ENCODE data around the gene HSBP1.

The HSBP1 gene

DNA sequence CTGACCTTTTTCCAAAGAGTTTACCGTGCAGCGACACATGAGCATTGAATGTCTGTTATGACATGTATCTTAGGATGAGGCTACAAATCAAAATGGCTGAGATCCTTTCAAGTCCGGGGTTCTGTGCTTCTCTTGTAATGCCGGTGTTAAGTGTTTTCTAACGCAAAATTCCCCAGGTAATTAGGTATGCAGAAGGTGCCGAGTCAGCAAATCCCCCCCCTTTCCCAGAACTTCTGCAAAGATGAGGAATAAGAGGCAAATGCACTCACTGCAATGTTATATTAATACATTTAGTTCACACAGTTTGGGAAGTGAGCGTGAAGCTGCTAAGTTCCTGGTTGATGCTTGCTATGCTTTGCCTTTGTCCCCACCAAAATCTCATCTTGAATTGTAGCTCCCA, 54.9 kb downstream of the HSBP1 start:
- Histone ChIP-seq H3K9me2 (ENCODE audit: low read depth, low read length) (no peaks in the 10 kb centered on the region), H3F3A (ENCODE audit: insufficient read depth, low read length) (no peaks in the 10 kb centered on the region), H2AFZ (ENCODE audit: low read length) (no peak overlapping the region), H3K4me3 (ENCODE audit: low read depth, low read length, poor library complexity, severe bottlenecking) (no peak overlapping the region), H3K79me2 (ENCODE audit: insufficient read depth, low read length) (no peaks in the 10 kb centered on the region), H3K9ac (ENCODE audit: low read length) (no peak overlapping the region), H4K20me1 (ENCODE audit: insufficient read depth, low read length) (no peaks in the 10 kb centered on the region), H3K27ac (ENCODE audit: low read depth, low read length, poor library complexity, severe bottlenecking) (no peak overlapping the region), H3K9me3 (ENCODE audit: low read length) (0 out of 2 replicates have a peak, but pooled peaks cover 3% of the 10 kb centered on the region), H3K4me1 (ENCODE audit: insufficient read depth, low read length, severe bottlenecking) (no peaks in the 10 kb centered on the region), H3K36me3 (ENCODE audit: insufficient read depth, low read length) (no peaks in the 10 kb centered on the region), H3K4me2 (ENCODE audit: low read length) (no peak overlapping the region), H3K27me3 (ENCODE audit: insufficient read depth, low read length) (peaks cover 4% of the 10 kb centered on the region)
- no peak for TF ChIP-seq EZH2 (IDR thresholded peaks at IDR 0.05; ENCODE audit: borderline replicate concordance, low read length)
- TF ChIP-seq, protein P1, sequence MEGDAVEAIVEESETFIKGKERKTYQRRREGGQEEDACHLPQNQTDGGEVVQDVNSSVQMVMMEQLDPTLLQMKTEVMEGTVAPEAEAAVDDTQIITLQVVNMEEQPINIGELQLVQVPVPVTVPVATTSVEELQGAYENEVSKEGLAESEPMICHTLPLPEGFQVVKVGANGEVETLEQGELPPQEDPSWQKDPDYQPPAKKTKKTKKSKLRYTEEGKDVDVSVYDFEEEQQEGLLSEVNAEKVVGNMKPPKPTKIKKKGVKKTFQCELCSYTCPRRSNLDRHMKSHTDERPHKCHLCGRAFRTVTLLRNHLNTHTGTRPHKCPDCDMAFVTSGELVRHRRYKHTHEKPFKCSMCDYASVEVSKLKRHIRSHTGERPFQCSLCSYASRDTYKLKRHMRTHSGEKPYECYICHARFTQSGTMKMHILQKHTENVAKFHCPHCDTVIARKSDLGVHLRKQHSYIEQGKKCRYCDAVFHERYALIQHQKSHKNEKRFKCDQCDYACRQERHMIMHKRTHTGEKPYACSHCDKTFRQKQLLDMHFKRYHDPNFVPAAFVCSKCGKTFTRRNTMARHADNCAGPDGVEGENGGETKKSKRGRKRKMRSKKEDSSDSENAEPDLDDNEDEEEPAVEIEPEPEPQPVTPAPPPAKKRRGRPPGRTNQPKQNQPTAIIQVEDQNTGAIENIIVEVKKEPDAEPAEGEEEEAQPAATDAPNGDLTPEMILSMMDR (IDR thresholded peaks at IDR 0.05; ENCODE audit: low read length): no peak

DNA sequence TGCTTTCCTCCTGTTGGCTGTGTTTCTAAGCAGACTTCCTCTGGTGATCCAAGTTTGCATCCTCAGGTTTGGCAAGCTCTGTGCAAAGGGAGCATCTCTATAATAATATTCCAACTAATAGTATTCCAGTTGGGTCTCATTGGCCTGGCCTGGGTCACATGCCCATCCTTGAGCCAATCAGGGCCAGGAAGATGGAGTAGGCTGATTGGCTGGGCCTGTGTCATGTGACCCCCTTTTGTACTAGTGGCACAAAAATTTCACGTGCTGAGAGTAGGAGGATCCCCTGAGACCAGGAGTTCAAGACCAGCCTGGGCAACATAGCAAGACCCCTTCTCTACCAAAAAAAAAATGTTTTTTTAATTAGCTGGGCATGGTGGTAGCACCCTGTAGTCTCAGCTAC, 55.9 kb downstream of the HSBP1 start:
- 0 out of 2 replicates have a peak, but pooled peaks cover 3% of the 10 kb centered on the region for H3K9me3 ChIP-seq (ENCODE audit: low read length)
- H3K4me3 ChIP-seq (ENCODE audit: low read depth, low read length, poor library complexity, severe bottlenecking): no peak overlapping the region
- peaks cover 4% of the 10 kb centered on the region for H3K27me3 ChIP-seq (ENCODE audit: insufficient read depth, low read length)
- no peak overlapping the region for H3K4me2 ChIP-seq (ENCODE audit: low read length)
- no peaks in the 10 kb centered on the region for H3K79me2 ChIP-seq (ENCODE audit: insufficient read depth, low read length)
- no peak for TF ChIP-seq EZH2 (IDR thresholded peaks at IDR 0.05; ENCODE audit: borderline replicate concordance, low read length)
- TF ChIP-seq, protein P1 (IDR thresholded peaks at IDR 0.05; ENCODE audit: low read length): no peak
- H4K20me1 ChIP-seq (ENCODE audit: insufficient read depth, low read length): no peaks in the 10 kb centered on the region
- H3K36me3 ChIP-seq (ENCODE audit: insufficient read depth, low read length): no peaks in the 10 kb centered on the region
- no peaks in the 10 kb centered on the region for H3K4me1 ChIP-seq (ENCODE audit: insufficient read depth, low read length, severe bottlenecking)
- H2AFZ ChIP-seq (ENCODE audit: low read length): no peak overlapping the region
- H3K27ac ChIP-seq (ENCODE audit: low read depth, low read length, poor library complexity, severe bottlenecking): no peak overlapping the region
- no peak overlapping the region for H3K9ac ChIP-seq (ENCODE audit: low read length)
- H3F3A ChIP-seq (ENCODE audit: insufficient read depth, low read length): no peaks in the 10 kb centered on the region
- H3K9me2 ChIP-seq (ENCODE audit: low read depth, low read length): no peaks in the 10 kb centered on the region

Measured in OCI-LY1 (cell line).